Cerebellar nuclear complex (tissue), 1 donor: ENCODE results near the gene MYF6.

Experiments used
- DNase-seq, 2 experiments: peaks; one replicate each; lab custom pipeline; 2025; lab: John Stamatoyannopoulos, UW

The MYF6 gene

GRCh38 chr12:80707830-80708258 is 410 bp downstream of the MYF6 start:
- DNase-seq, result no peak

GRCh38 chr12:80708259-80708974 is 983 bp downstream of the MYF6 start:
- DNase-seq, result no peak

DNA sequence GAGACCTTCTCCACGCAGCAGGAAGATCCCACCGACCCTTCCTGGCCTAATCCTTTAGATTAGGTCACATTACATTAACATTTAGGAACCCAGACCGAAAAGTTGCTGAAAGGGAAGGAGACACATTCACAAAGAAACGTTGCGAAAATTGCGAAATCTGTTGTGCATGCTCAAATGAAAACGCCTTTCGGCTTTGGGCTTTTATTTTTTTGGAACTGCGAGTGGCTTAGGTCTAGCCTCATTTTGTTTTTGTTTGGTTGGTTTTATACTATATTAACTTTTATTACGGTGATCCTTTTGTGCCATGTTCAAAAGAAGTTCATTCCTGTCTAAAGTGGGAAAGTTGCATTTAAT is 1.5 kb downstream of the MYF6 start:
- no peak for DNase-seq

- DNase-seq, result no peak
Observed at GRCh38 chr12:80709811-80710726, 2.6 kb downstream of the MYF6 start.

DNA sequence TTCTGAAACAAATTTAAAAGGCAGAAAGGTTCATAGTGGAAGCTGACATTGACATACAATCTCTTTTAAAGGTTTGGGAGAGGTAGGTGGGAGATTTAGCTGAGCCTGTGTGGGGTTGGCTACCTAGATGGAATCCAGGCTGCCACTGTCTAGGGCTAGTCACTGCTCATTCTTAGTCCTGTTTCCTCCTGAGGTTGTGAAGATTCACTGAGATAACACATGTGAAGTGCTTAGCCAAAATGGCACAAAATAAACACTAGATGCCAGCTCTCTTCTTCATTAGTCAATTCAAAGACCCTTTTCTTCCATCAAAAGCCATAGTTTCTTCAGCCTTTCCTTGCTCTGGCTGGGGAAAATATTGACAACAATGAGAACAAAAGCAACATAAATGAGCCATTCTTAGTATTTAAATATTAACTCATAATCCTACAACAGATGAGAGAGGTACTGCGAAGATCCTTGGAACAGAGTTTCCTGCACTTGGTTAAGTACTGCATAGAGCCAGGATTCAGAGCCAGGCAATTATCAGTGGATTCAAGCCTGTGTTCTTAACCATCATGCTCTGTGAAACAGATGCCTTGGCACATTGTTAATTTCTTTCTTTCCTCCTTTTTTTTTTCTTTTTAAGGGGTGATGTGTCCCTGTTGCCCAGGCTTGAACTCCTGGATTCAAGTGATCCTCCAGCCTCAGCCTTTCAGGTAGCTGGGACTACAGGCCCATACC is 3.5 kb downstream of the MYF6 start:
- DNase-seq, result no peak

DNA sequence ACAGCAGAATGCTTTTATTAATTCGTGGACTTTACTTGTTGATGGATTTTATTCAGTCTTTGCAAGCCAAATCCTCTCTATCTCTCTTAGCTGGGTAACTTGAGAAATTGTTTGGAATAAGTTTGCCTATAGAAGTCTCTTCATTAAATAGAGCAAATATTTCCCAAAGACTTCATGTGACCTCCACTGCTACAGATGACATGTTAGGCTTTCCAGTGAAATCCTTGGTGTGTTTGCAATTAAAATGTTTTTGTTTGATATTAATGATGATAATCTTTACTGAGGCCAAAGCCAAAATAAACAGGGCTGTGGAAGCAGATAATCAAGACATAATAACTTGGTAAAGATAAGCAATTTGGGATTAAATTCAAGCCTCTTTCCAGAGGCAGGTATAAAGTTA is 4.4 kb downstream of the MYF6 start:
- no peak for DNase-seq

DNA sequence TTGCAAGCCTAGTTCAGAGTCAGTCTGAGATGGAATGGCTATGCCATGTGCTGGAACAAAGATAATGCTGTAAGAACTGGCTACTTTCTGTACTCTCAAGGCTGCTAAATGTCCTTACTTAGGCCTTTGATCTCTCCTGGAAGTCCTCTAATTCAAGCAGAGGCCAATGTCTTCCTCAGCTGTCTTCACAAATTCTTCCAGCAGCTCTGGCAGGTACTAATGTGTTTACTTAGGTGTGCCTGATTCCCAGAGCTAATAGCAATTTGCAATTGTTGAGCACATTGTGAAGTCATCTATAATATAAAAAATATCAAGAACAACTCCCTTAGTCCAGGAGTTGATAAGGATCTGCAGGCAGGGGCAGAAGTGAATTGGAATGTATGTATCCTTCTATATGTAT is 5.4 kb downstream of the MYF6 start:
- DNase-seq, result no peak

GRCh38 chr12:80713419-80713818 is 6.0 kb downstream of the MYF6 start:
- DNase-seq, result no peak

DNA sequence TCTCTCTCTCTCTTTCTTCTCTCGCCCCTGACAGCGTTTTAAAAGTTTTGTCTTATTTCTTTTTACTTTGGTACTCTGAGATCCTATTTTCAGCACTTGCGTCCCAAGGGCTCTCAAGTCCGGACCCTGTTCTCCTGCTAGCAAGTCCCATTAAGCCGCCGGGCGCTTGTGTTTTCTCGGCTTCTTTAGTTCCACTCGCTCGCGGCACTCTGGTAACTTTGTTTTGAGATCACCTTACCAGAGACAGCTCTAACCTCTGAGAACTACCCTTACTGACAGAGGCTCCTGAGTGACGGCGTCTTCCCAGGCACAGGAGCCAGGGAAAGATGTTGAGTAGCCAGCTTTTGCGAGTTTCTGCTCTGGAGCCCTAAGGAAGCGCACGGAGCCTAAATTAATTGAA is 6.6 kb downstream of the MYF6 start:
- DNase-seq, result no peak

DNA sequence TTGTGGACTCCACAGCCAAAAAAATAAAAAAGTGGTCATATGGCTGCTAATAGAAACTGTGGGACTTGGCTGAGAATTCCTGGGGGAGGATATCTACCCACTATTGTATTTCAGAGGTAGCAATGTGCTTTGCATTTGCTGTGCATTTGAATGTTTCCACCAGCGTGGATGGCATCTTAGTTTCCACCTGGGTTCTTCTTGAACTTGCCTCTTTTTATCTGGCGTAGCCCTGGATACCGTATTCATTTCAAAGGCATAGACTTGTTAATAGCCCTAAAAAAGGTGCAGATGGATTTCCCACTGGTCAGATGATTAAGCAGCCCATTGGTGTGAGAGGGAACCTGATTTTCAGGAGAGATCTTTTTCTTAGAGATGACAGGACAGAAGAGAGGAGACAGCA is 7.4 kb downstream of the MYF6 start:
- DNase-seq, result no peak

- DNase-seq, result no peak
Observed at GRCh38 chr12:80715713-80716249, 8.3 kb downstream of the MYF6 start.

DNA sequence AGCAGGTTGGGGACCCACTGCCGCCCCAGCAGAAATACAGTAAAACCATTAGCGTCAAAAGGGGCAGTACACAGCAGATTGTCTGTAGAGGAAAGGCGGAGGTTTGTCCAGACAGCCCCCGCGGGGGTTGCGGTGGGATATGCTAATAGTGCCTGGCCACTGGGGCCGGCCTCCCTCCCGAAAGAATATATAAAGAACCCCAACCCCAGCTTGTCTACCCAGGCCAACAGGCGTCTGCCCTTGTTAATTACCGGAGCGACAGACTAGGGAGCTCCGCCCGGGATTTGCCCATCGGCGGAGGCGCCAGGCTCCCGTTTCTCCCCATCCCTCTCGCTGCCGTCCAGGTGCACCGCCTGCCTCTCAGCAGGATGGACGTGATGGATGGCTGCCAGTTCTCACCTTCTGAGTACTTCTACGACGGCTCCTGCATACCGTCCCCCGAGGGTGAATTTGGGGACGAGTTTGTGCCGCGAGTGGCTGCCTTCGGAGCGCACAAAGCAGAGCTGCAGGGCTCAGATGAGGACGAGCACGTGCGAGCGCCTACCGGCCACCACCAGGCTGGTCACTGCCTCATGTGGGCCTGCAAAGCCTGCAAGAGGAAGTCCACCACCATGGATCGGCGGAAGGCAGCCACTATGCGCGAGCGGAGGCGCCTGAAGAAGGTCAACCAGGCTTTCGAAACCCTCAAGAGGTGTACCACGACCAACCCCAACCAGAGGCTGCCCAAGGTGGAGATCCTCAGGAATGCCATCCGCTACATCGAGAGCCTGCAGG is 9.4 kb downstream of the MYF6 start, which contains the start of gene MYF5:
MYF5 (plus strand) TSS at position 217 of the 774 bp plus-strand sequence; CDS start at position 369, 152 bp downstream.
- no peak for DNase-seq

DNA sequence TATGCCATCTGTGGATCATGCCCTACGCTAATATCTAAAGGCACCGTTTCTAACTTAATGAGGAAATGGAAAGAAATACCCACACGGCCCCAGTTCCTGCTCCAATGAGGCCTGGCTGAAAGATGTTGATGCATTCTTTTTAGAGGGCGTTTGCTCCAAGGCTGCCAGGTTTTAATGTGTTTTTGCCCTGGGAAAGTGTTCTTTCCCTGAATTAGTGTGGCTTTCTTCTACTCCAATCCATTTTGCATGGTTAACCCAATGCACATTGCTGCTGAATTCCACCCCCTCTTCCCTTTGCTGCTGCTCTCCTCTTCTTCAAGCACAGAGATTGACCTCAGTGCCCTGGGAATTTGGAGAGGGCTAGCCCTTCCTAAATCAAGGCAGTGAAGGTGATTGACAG is 10.4 kb downstream of the MYF6 start:
- no peak for DNase-seq

- no peak for DNase-seq
Observed at GRCh38 chr12:80720516-80720915, 13.1 kb downstream of the MYF6 start.

GRCh38 chr12:80721326-80721725 is 13.9 kb downstream of the MYF6 start:
- DNase-seq, result no peak

DNA sequence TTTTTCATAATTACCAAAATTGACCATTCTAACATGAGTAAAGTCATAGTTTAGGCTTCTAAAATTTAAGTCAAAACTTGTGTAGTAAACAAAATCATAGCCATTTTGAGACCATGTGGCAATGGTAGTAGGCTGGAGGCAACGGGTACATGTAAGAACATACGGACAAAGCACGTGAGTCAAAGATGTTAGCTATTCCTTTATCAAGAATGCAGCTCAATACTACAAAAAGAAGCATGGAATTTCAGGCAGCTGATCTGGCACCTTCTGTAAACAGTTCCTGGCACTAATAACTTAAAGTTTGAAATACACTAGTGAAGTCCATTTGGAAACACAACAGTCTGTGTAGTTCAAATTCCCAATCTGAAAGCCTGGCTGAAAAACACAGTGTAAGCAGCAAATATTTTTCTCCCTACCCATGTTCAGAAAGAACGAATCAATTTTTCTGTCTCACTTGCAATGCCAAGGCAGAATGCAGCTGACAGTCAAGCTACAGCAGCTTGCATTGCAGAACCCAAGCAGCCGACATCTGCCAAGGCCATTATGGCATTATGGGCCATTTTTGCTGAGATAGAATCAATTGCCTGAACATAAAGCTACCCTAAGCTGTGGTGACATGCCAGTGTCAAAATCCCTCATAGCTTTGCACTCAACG is 38.5 kb downstream of the MYF6 start:
- DNase-seq, result no peak

DNA sequence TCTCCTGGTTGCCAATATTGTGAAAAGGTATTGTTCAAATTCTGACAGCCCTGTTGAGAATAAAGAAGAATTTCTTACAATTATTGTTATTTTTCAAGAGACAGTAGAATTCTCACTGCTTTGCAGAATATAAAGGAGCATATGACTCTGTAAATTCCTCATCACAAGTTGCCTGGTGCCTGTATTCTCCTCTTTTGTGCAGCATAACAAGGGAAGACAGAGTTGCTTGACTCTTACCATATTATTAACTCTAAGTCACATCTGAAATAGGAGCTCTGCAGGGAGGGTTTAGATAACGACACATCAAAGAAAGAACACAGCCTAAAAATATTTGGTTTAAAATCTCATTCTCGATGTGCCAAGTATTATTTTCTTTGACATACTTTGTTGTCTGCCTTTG is 40.4 kb downstream of the MYF6 start:
- DNase-seq, result no peak

GRCh38 chr12:80749456-80749855 is 42.0 kb downstream of the MYF6 start:
- DNase-seq, result no peak

- DNase-seq, result no peak
Observed at GRCh38 chr12:80752464-80752863, 45.0 kb downstream of the MYF6 start.

GRCh38 chr12:80754274-80754673 is 46.8 kb downstream of the MYF6 start:
- no peak for DNase-seq

- no peak for DNase-seq
Observed at GRCh38 chr12:80756875-80757274, 49.4 kb downstream of the MYF6 start.
